ENCODE results near the gene C11orf98. TPM values are rescaled to one million over a fixed set of nuclear protein-coding genes. Genes with fewer than 3 reads are reported as not detected.
A peak's percentile ranks its signal among the peaks of the same experiment; 100 is the strongest.

Gene C11orf98
- total and polyA plus RNA-seq, 12 donors: 42.8 to 142 (median 54.7) TPM

DNA sequence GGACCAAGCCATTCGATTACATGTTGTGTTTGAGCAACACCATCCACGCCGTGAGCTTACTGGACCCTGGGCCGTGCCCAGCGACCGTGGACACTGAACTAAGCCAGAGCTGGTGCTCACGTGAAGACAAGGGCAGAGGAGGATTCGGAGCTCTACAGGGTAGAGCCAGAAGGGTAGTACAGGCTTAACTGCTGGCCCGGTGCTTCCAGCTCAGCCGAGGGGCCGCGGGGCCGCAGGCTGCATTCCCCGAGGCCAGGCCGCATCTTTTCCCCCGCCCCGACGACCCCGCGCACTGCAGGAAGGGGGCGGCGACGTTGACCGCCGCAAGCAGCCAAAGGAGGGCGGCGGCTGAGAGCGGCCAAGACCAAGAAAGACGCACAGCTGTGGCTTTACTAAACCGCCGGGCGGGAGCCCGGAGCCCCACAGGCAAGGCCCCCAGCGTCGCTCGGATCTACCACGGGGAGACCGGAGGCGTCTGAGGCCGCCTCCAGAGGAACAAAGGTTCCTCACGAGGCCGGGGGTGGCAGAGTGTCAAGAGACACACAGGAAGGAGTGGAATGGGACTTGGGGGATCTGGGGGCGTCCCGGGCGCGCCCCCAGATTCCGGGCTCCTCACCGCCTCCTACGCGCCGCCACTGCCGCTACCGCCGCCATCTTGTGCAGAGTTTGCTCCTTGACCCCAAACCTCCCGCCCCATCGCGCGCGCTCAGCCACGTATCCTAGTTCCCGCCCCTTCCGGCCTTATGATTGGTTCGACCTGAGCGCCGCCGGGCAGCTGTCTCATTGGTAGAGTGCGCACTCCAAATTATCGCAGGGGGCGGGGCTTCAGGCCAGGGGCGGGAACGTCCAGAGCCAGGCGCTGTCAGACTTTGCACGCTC is 18.8 kb downstream of the C11orf98 start, which contains the start of gene GANAB:
TSS of gene GANAB (minus strand) at position 668 of the 879 bp plus-strand sequence. CDS start at position 654, 14 bp downstream.
- H3K4me1 ChIP-seq (replicated peaks in 1 of 2): peaks cover 11 to 23% of the 10 kb centered on the region in 2 donors
- no peaks in the 10 kb centered on the region for H3K27me3 ChIP-seq
- TF ChIP-seq CTCF (IDR thresholded peaks at IDR 0.05): peak in 1 of 6 experiments; percentile 3
- TF ChIP-seq POLR2A (IDR thresholded peaks at IDR 0.05): peak; percentile 77 to 88
- H3K27ac ChIP-seq: peak within 1 kb of the TSS; percentile 82 to 95 (median 90)
- DNase-seq: peak; percentile 99 to 100 (median 100)
- peaks cover 0 to 34% of the 10 kb centered on the region in 2 donors for H3K36me3 ChIP-seq (replicated peaks in 1 of 2)
- no peaks in the 10 kb centered on the region for H3K9me3 ChIP-seq (replicated peaks in 1 of 3)
- 0% methylated on average over 28 to 73 of the region's 73 CpGs for WGBS, 4 donors
- H3K4me3 ChIP-seq: peak within 1 kb of the TSS; percentile 75 to 98 (median 85)
- intact Hi-C loops (cut with DNase I): no loop called here

GRCh38 chr11:62645671-62645945 is 19.4 kb downstream of the C11orf98 start:
- TF ChIP-seq CTCF (IDR thresholded peaks at IDR 0.05): no peak
- TF ChIP-seq POLR2A (IDR thresholded peaks at IDR 0.05): no peak
- Histone ChIP-seq H3K9me3 (replicated peaks in 1 of 3) (no peaks in the 10 kb centered on the region), H3K4me3 (peak overlapping the region in 3 of 4 donors; percentile 75 to 91 (median 79)), H3K36me3 (replicated peaks in 1 of 2) (peaks cover 0 to 34% of the 10 kb centered on the region in 2 donors), H3K27ac (peak overlapping the region in 4 of 5 donors; percentile 90 to 95 (median 92)), H3K27me3 (no peaks in the 10 kb centered on the region), H3K4me1 (replicated peaks in 1 of 2) (peaks cover 11 to 23% of the 10 kb centered on the region in 2 donors)
- no peak for DNase-seq
- 10 to 17% (median 13%) methylated on average over 11 of the region's 11 CpGs for WGBS, 4 donors
- intact Hi-C loops (cut with DNase I): no loop called here

DNA sequence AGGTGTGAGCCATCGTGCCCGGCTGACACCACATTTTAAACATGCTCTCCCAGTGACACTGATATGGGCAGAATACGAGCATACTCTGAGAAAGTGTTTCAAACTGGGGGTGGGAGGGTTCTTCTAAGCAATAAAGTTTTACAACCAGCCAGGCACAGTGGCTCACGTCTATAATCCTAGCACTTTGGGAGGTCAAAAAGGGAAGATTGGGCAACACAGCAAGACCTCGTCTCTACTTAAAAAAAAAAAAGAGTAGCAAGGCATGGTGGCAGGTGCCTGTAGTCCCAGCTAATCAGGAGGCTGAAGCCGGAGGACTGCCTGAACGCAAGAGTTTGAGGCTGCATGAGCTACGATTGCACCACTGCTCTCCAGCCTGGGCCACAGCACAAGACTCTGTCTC is 20.8 kb downstream of the C11orf98 start:
- no peak overlapping the region for H3K4me3 ChIP-seq
- no peaks in the 10 kb centered on the region for H3K9me3 ChIP-seq (replicated peaks in 1 of 3)
- intact Hi-C loops (cut with DNase I): no loop called here
- no peak for DNase-seq
- 79 to 85% (median 81%) methylated on average over 8 of the region's 8 CpGs for WGBS, 4 donors
- H3K27ac ChIP-seq: no peak overlapping the region
- TF ChIP-seq POLR2A (IDR thresholded peaks at IDR 0.05) (no peak), CTCF (IDR thresholded peaks at IDR 0.05) (no peak)
- H3K27me3 ChIP-seq: no peaks in the 10 kb centered on the region
- H3K36me3 ChIP-seq (replicated peaks in 1 of 2): peaks cover 0 to 35% of the 10 kb centered on the region in 2 donors
- H3K4me1 ChIP-seq (replicated peaks in 1 of 2): peaks cover 11 to 23% of the 10 kb centered on the region in 2 donors

DNA sequence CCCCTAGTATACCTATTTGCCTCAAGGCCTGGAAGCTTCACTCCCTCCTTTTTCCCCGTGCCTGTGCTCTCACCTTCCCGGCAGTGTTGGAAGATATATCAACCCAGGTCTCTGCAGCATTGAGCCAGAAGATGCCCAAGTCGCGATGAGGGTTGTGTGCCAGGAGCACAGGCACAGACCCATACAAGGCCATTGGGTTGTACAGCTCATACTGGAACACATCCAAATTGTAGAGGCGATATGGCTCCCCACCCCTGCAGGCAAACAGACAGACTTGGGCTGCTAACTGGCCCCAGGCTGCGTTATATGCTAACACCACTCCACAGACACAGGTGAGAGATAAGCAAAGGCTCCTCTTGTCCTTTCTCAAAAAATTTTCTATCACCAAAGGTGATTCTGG is 32.5 kb downstream of the C11orf98 start:
- H3K27ac ChIP-seq: no peak overlapping the region
- no peaks in the 10 kb centered on the region for H3K27me3 ChIP-seq
- TF ChIP-seq CTCF (IDR thresholded peaks at IDR 0.05) (no peak), POLR2A (IDR thresholded peaks at IDR 0.05) (no peak)
- H3K36me3 ChIP-seq (replicated peaks in 1 of 2): peaks cover 0 to 100% of the 10 kb centered on the region in 2 donors
- 47 to 80% (median 55%) methylated on average over 2 to 6 of the region's 6 CpGs for WGBS, 4 donors
- no peaks in the 10 kb centered on the region for H3K9me3 ChIP-seq (replicated peaks in 1 of 3)
- DNase-seq: peak in 2 of 7 donors; percentile 29 to 75
- H3K4me1 ChIP-seq (replicated peaks in 1 of 2): no peaks in the 10 kb centered on the region
- intact Hi-C loops (cut with DNase I): no loop called here
- H3K4me3 ChIP-seq: no peak overlapping the region

Measured in adrenal gland (tissue), 12 donors.